Measurements from ENCODE around the gene IGFBPL1.

IGFBPL1 gene

GRCh38 chr9:38421498-38422211 lies 2.6 kb downstream of the IGFBPL1 start:
- H3K79me2 ChIP-seq (ENCODE audit: control insufficient read depth, low read length) = no peaks in the 10 kb centered on the region
- H3K9me2 ChIP-seq (replicated peaks; ENCODE audit: control insufficient read depth, low read length) = no peaks in the 10 kb centered on the region
- no peaks in the 10 kb centered on the region for H3K4me1 ChIP-seq (ENCODE audit: control insufficient read depth, low read length)
- TF ChIP-seq EZH2phosphoT487 (IDR thresholded peaks at IDR 0.05; ENCODE audit: borderline replicate concordance, low read length) (no peak), CTCF (IDR thresholded peaks at IDR 0.05; ENCODE audit: low read depth, low read length, poor library complexity, severe bottlenecking) (no peak)
- H3K36me3 ChIP-seq (ENCODE audit: control insufficient read depth, low read length) = no peaks in the 10 kb centered on the region
- H3K4me3 ChIP-seq (ENCODE audit: low read length) = no peak overlapping the region
- H3F3A ChIP-seq (ENCODE audit: control insufficient read depth, insufficient read depth) = no peaks in the 10 kb centered on the region
- 0 out of 2 replicates have a peak, but pooled peaks cover 5% of the 10 kb centered on the region for H3K27me3 ChIP-seq (ENCODE audit: control insufficient read depth, low read length)
- no peaks in the 10 kb centered on the region for H4K20me1 ChIP-seq (ENCODE audit: control insufficient read depth, insufficient read depth, low read depth, low read length)
- no peaks in the 10 kb centered on the region for H3K9me3 ChIP-seq (ENCODE audit: control insufficient read depth, insufficient read depth, low read length)
- H3K27ac ChIP-seq (ENCODE audit: low read depth, low read length) = no peak overlapping the region
- no peak overlapping the region for H3K4me2 ChIP-seq (ENCODE audit: low read length)

GRCh38 chr9:38419181-38419580 lies 5.1 kb downstream of the IGFBPL1 start:
- no peaks in the 10 kb centered on the region for H3K9me3 ChIP-seq (ENCODE audit: control insufficient read depth, insufficient read depth, low read length)
- H3K79me2 ChIP-seq (ENCODE audit: control insufficient read depth, low read length) = no peaks in the 10 kb centered on the region
- no peak overlapping the region for H3K4me3 ChIP-seq (ENCODE audit: low read length)
- H3K4me2 ChIP-seq (ENCODE audit: low read length) = no peak overlapping the region
- no peak overlapping the region for H3K27ac ChIP-seq (ENCODE audit: low read depth, low read length)
- H3K4me1 ChIP-seq (ENCODE audit: control insufficient read depth, low read length) = no peaks in the 10 kb centered on the region
- no peaks in the 10 kb centered on the region for H4K20me1 ChIP-seq (ENCODE audit: control insufficient read depth, insufficient read depth, low read depth, low read length)
- no peaks in the 10 kb centered on the region for H3F3A ChIP-seq (ENCODE audit: control insufficient read depth, insufficient read depth)
- no peak for TF ChIP-seq CTCF (IDR thresholded peaks at IDR 0.05; ENCODE audit: low read depth, low read length, poor library complexity, severe bottlenecking)
- no peak for TF ChIP-seq EZH2phosphoT487 (IDR thresholded peaks at IDR 0.05; ENCODE audit: borderline replicate concordance, low read length)
- H3K27me3 ChIP-seq (ENCODE audit: control insufficient read depth, low read length) = no peaks in the 10 kb centered on the region
- no peaks in the 10 kb centered on the region for H3K36me3 ChIP-seq (ENCODE audit: control insufficient read depth, low read length)
- H3K9me2 ChIP-seq (replicated peaks; ENCODE audit: control insufficient read depth, low read length) = no peaks in the 10 kb centered on the region

GRCh38 chr9:38418366-38418765 lies 5.9 kb downstream of the IGFBPL1 start:
- TF ChIP-seq CTCF (IDR thresholded peaks at IDR 0.05; ENCODE audit: low read depth, low read length, poor library complexity, severe bottlenecking) = no peak
- no peak for TF ChIP-seq EZH2phosphoT487 (IDR thresholded peaks at IDR 0.05; ENCODE audit: borderline replicate concordance, low read length)
- Histone ChIP-seq H3K79me2 (ENCODE audit: control insufficient read depth, low read length) (no peaks in the 10 kb centered on the region), H3K9me3 (ENCODE audit: control insufficient read depth, insufficient read depth, low read length) (no peaks in the 10 kb centered on the region), H3K36me3 (ENCODE audit: control insufficient read depth, low read length) (no peaks in the 10 kb centered on the region), H3K27me3 (ENCODE audit: control insufficient read depth, low read length) (no peaks in the 10 kb centered on the region), H3F3A (ENCODE audit: control insufficient read depth, insufficient read depth) (no peaks in the 10 kb centered on the region), H3K9me2 (replicated peaks; ENCODE audit: control insufficient read depth, low read length) (no peaks in the 10 kb centered on the region), H3K4me3 (ENCODE audit: low read length) (no peak overlapping the region), H4K20me1 (ENCODE audit: control insufficient read depth, insufficient read depth, low read depth, low read length) (no peaks in the 10 kb centered on the region), H3K4me1 (ENCODE audit: control insufficient read depth, low read length) (peaks cover 2% of the 10 kb centered on the region), H3K4me2 (ENCODE audit: low read length) (no peak overlapping the region), H3K27ac (ENCODE audit: low read depth, low read length) (no peak overlapping the region)
